Measurements from ENCODE around the gene PDE1C. TPM values are rescaled to one million over a fixed set of nuclear protein-coding genes. Genes with fewer than 3 reads are reported as not detected.

The PDE1C gene
- total RNA-seq, 2 donors from 2014 or later: 0.26 to 0.60 TPM

GRCh38 chr7:31735991-31736982 lies 333.9 kb downstream of the PDE1C start:
- TF ChIP-seq CTCF (conservative IDR thresholded peaks at IDR 0.05): peak; percentile 94
- Histone ChIP-seq H3K27me3 (ENCODE audit: control insufficient read depth, insufficient read depth, low read length, poor library complexity, severe bottlenecking) (no peaks in the 10 kb centered on the region), H3K27ac (ENCODE audit: low read depth, low read length) (no peak overlapping the region), H3K4me3 (ENCODE audit: low read length) (no peak overlapping the region), H3K9ac (ENCODE audit: extremely low read depth, low read length, poor library complexity, severe bottlenecking) (no peak overlapping the region), H3K36me3 (ENCODE audit: control insufficient read depth, insufficient read depth, low read length) (no peaks in the 10 kb centered on the region), H3K9me3 (ENCODE audit: control insufficient read depth, low read length) (no peaks in the 10 kb centered on the region), H3K4me1 (ENCODE audit: control insufficient read depth, insufficient read depth, low read length) (no peaks in the 10 kb centered on the region)
- DNase-seq: peak; percentile 90
- no peaks in the 10 kb centered on the region for H3K9me3 Mint-ChIP-seq
- no peaks in the 10 kb centered on the region for H3K36me3 Mint-ChIP-seq (ENCODE audit: low read depth)
- no peak overlapping the region for H3K27ac Mint-ChIP-seq
- H3K27me3 Mint-ChIP-seq (ENCODE audit: insufficient read depth): no peaks in the 10 kb centered on the region
- WGBS, 2 experiments (ENCODE audit: insufficient coverage in 1 of 2, insufficient read length in 1 of 2): 54 to 64% methylated on average over 9 to 11 of the region's 11 CpGs
- H3K4me3 Mint-ChIP-seq: no peak overlapping the region
- H3K4me1 Mint-ChIP-seq: no peaks in the 10 kb centered on the region

- Mint-ChIP-seq H3K9me3 (no peaks in the 10 kb centered on the region), H3K27me3 (ENCODE audit: insufficient read depth) (no peaks in the 10 kb centered on the region), H3K4me1 (no peaks in the 10 kb centered on the region), H3K36me3 (ENCODE audit: low read depth) (no peaks in the 10 kb centered on the region), H3K4me3 (no peak overlapping the region), H3K27ac (no peak overlapping the region)
- no peaks in the 10 kb centered on the region for H3K9me3 ChIP-seq (ENCODE audit: control insufficient read depth, low read length)
- H3K27ac ChIP-seq (ENCODE audit: low read depth, low read length): no peak overlapping the region
- WGBS, 2 experiments (ENCODE audit: insufficient coverage in 1 of 2, insufficient read length in 1 of 2): 67 to 77% methylated on average over 3 to 5 of the region's 5 CpGs
- no peaks in the 10 kb centered on the region for H3K4me1 ChIP-seq (ENCODE audit: control insufficient read depth, insufficient read depth, low read length)
- no peak overlapping the region for H3K9ac ChIP-seq (ENCODE audit: extremely low read depth, low read length, poor library complexity, severe bottlenecking)
- TF ChIP-seq CTCF (conservative IDR thresholded peaks at IDR 0.05): no peak
- no peak for DNase-seq
- H3K36me3 ChIP-seq (ENCODE audit: control insufficient read depth, insufficient read depth, low read length): no peaks in the 10 kb centered on the region
- H3K27me3 ChIP-seq (ENCODE audit: control insufficient read depth, insufficient read depth, low read length, poor library complexity, severe bottlenecking): no peaks in the 10 kb centered on the region
- no peak overlapping the region for H3K4me3 ChIP-seq (ENCODE audit: low read length)
These were observed 335.8 kb downstream of the PDE1C start for GRCh38 chr7:31734456-31734855.

- Histone ChIP-seq H3K9ac (ENCODE audit: extremely low read depth, low read length, poor library complexity, severe bottlenecking) (no peak overlapping the region), H3K4me3 (ENCODE audit: low read length) (no peak overlapping the region), H3K9me3 (ENCODE audit: control insufficient read depth, low read length) (no peaks in the 10 kb centered on the region), H3K27me3 (ENCODE audit: control insufficient read depth, insufficient read depth, low read length, poor library complexity, severe bottlenecking) (no peaks in the 10 kb centered on the region), H3K4me1 (ENCODE audit: control insufficient read depth, insufficient read depth, low read length) (no peaks in the 10 kb centered on the region), H3K36me3 (ENCODE audit: control insufficient read depth, insufficient read depth, low read length) (no peaks in the 10 kb centered on the region), H3K27ac (ENCODE audit: low read depth, low read length) (no peak overlapping the region)
- Mint-ChIP-seq H3K27me3 (ENCODE audit: insufficient read depth) (no peaks in the 10 kb centered on the region), H3K4me1 (no peaks in the 10 kb centered on the region), H3K27ac (no peak overlapping the region), H3K9me3 (no peaks in the 10 kb centered on the region), H3K36me3 (ENCODE audit: low read depth) (no peaks in the 10 kb centered on the region), H3K4me3 (no peak overlapping the region)
- 62 to 80% methylated on average over 3 of the region's 3 CpGs for WGBS, 2 experiments (ENCODE audit: insufficient coverage in 1 of 2, insufficient read length in 1 of 2)
- DNase-seq: no peak
- TF ChIP-seq CTCF (conservative IDR thresholded peaks at IDR 0.05): peak; percentile 68
These were observed 340.9 kb downstream of the PDE1C start for GRCh38 chr7:31729195-31729804.

Data from endodermal cell (in vitro differentiated cells).